HCT116 (cell line): ENCODE measurements around the gene RPS25. TPM values are rescaled to one million over a fixed set of nuclear protein-coding genes. Genes with fewer than 3 reads are reported as not detected.

ENCODE experiments used
- ATAC-seq: fragments of 200-7000 bp; cut with Tn5 transposase; 2 replicates; pipeline ENCODE4 v1.9.1; 2020; ENCODE audit warnings: mild to moderate bottlenecking, moderate library complexity
- BruUV-seq: library from RNA; stranded (reverse); fragments of 400-500 nt; replicated peaks from 2 replicates; lab custom pipeline; 2021; lab: Mats Ljungman, UMichigan
- CTCF ChIA-PET: fragments of 300-600 bp; sonication (Branson Sonifier 250); formaldehyde crosslinking; loops from one replicate; lab custom pipeline; 2021; ENCODE audit warnings: antibody characterized with exemption; lab: Charles Lee
- POLR2A ChIA-PET: fragments of 300-600, 350-600 bp; sonication (Branson Sonifier 250); formaldehyde crosslinking; loops from one replicate; lab custom pipeline; 2021; ENCODE audit warnings: antibody characterized with exemption; lab: Charles Lee
- RAD21 ChIA-PET, 2 experiments: fragments of 300-600 bp; sonication (Branson Sonifier 250); formaldehyde crosslinking; loops; one replicate each; lab custom pipeline; 2023; ENCODE audit warnings: low total read pairs in 2 of 2; ENCODE audit not compliant: uncharacterized antibody in 2 of 2, unreplicated experiment in 2 of 2, low non-redundant PET in 1 of 2; lab: Charles Lee
- DNase-seq: peaks from one replicate; pipeline ENCODE4 v3.0.0-alpha.2; 2010; ENCODE audit warnings: low read depth, low spot score
- H2AFZ ChIP-seq: fragments of 200-600 bp; shearing (Covaris generic), sonication (generic); 2 replicates; pipeline ENCODE4 v1.6.1; 2017; ENCODE audit warnings: low read depth, mixed run types, mixed read lengths, antibody characterized with exemption, low read length; ENCODE audit not compliant: poor library complexity, severe bottlenecking
- H3K27ac ChIP-seq: 2 replicates; pipeline ENCODE4 v1.5.1; 2012; ENCODE audit warnings: low read depth, low read length
- H3K27me3 ChIP-seq: fragments of 200-600 bp; sonication (generic); 2 replicates; pipeline ENCODE4 v1.6.1; 2016; ENCODE audit warnings: mixed run types, low read length, mixed read lengths; ENCODE audit not compliant: insufficient read depth
- H3K36me3 ChIP-seq, 2 experiments: fragments of 200-500 bp in 1 of 2; fragments of 200-600 bp in 1 of 2; sonication (Bioruptor generic) in 1 of 2; sonication (generic) in 1 of 2; 2 replicates each; pipeline versions ENCODE4 v1.5.1 to v1.6.1; 2014 to 2016; ENCODE audit warnings: low read length in 2 of 2, inconsistent platforms in 1 of 2, mixed read lengths in 1 of 2, mixed run types in 1 of 2; ENCODE audit not compliant: insufficient read depth in 2 of 2, control insufficient read depth in 1 of 2
- H3K4me1 ChIP-seq, 2 experiments: fragments of 200-600 bp in 1 of 2; sonication (generic) in 1 of 2; 2 replicates each; pipeline versions ENCODE4 v1.5.1 to v1.6.1; 2012 to 2017; ENCODE audit warnings: low read length in 2 of 2, inconsistent platforms in 1 of 2, mild to moderate bottlenecking in 1 of 2, mixed read lengths in 1 of 2, mixed run types in 1 of 2, moderate library complexity in 1 of 2; ENCODE audit not compliant: insufficient read depth in 2 of 2, control insufficient read depth in 1 of 2
- H3K4me2 ChIP-seq: fragments of 200-600 bp; sonication (generic); 2 replicates; pipeline ENCODE4 v1.6.1; 2017; ENCODE audit warnings: mixed run types, low read length, mixed read lengths
- H3K4me3 ChIP-seq, 2 experiments: fragments of 200-600 bp in 1 of 2; sonication (generic) in 1 of 2; replicated peaks in 1 of 2; 2 replicates each; pipeline ENCODE4 v1.5.1; 2011 to 2016; ENCODE audit warnings: low read length in 2 of 2, control low read depth in 1 of 2, low read depth in 1 of 2, mild to moderate bottlenecking in 1 of 2, mixed read lengths in 1 of 2, mixed run types in 1 of 2
- H3K79me2 ChIP-seq: fragments of 200-600 bp; sonication (generic); 2 replicates; pipeline ENCODE4 v1.6.1; 2017; ENCODE audit warnings: mild to moderate bottlenecking, mixed run types, low read length, moderate library complexity, mixed read lengths; ENCODE audit not compliant: insufficient read depth
- H3K9ac ChIP-seq: fragments of 200-600 bp; sonication (generic); 2 replicates; pipeline ENCODE4 v1.6.1; 2016; ENCODE audit warnings: low read length, mixed read lengths
- H3K9me2 ChIP-seq: fragments of 200-600 bp; sonication (generic), shearing (Covaris generic); 2 replicates; pipeline ENCODE4 v1.6.1; 2017; ENCODE audit warnings: mixed run types, mild to moderate bottlenecking, moderate library complexity; ENCODE audit not compliant: insufficient read depth
- H3K9me3 ChIP-seq, 2 experiments: fragments of 200-500 bp in 1 of 2; fragments of 200-600 bp in 1 of 2; sonication (Bioruptor generic) in 1 of 2; sonication (generic) in 1 of 2; 2 replicates each; pipeline ENCODE4 v1.6.1; 2014 to 2017; ENCODE audit warnings: low read length in 2 of 2, mixed read lengths in 2 of 2, inconsistent platforms in 1 of 2, low read depth in 1 of 2, mild to moderate bottlenecking in 1 of 2, mixed run types in 1 of 2, moderate library complexity in 1 of 2; ENCODE audit not compliant: control insufficient read depth in 1 of 2, insufficient read depth in 1 of 2
- H4K20me1 ChIP-seq: fragments of 200-600 bp; sonication (generic), shearing (Covaris generic); 2 replicates; pipeline ENCODE4 v1.6.1; 2017; ENCODE audit warnings: mixed run types, mild to moderate bottlenecking, moderate library complexity; ENCODE audit not compliant: insufficient read depth
- ATF3 ChIP-seq: IDR thresholded peaks from 2 replicates; pipeline ENCODE4 v1.6.1; 2012
- CBX3 ChIP-seq: IDR thresholded peaks from 2 replicates; pipeline ENCODE4 v1.6.1; 2012; ENCODE audit warnings: low read depth
- CEBPB ChIP-seq: IDR thresholded peaks from 2 replicates; pipeline ENCODE4 v1.6.1; 2012; ENCODE audit warnings: low read depth
- CTCF ChIP-seq, 3 experiments: fragments of 200-600 bp in 1 of 3; sonication (generic) in 1 of 3; IDR thresholded peaks in 2 of 3; conservative IDR thresholded peaks in 1 of 3; 2 replicates each; pipeline ENCODE4 v1.5.1; 2012 to 2017; ENCODE audit warnings: low read depth in 2 of 3, low read length in 2 of 3, antibody characterized with exemption in 1 of 3, borderline replicate concordance in 1 of 3, control low read depth in 1 of 3, mild to moderate bottlenecking in 1 of 3, mixed read lengths in 1 of 3, mixed run types in 1 of 3, moderate library complexity in 1 of 3; ENCODE audit not compliant: insufficient read depth in 1 of 3
- EGR1 ChIP-seq: IDR thresholded peaks from 2 replicates; pipeline ENCODE4 v1.6.1; 2012; ENCODE audit warnings: low read depth
- ELF1 ChIP-seq: IDR thresholded peaks from 2 replicates; pipeline ENCODE4 v1.6.1; 2012; ENCODE audit warnings: low read depth, borderline replicate concordance
- EZH2 ChIP-seq: fragments of 200-600 bp; sonication (generic); IDR thresholded peaks from 2 replicates; pipeline ENCODE4 v1.6.1; 2017; ENCODE audit warnings: antibody characterized with exemption, mixed run types
- POLR2AphosphoS5 ChIP-seq: IDR thresholded peaks from 2 replicates; pipeline ENCODE4 v1.6.1; 2011; ENCODE audit warnings: mild to moderate bottlenecking, low read depth, low read length, moderate library complexity
- RAD21 ChIP-seq: IDR thresholded peaks from 2 replicates; pipeline ENCODE4 v1.6.1; 2012; ENCODE audit warnings: low read depth, mild to moderate bottlenecking
- REST ChIP-seq: IDR thresholded peaks from 2 replicates; pipeline ENCODE4 v1.6.1; 2012; ENCODE audit warnings: low read depth
- SIN3A ChIP-seq: IDR thresholded peaks from 2 replicates; pipeline ENCODE4 v1.6.1; 2012; ENCODE audit warnings: low read depth
- SP1 ChIP-seq: IDR thresholded peaks from 2 replicates; pipeline ENCODE4 v1.6.1; 2012; ENCODE audit warnings: low read depth
- TCF7L2 ChIP-seq: IDR thresholded peaks from 2 replicates; pipeline ENCODE4 v1.7.0; 2011; ENCODE audit warnings: borderline replicate concordance, inconsistent platforms; ENCODE audit not compliant: insufficient read depth, insufficient read length; ENCODE audit errors: extremely low read depth
- ZFX ChIP-seq: fragments of 450-650 bp; IDR thresholded peaks from 2 replicates; pipeline ENCODE4 v1.6.1; 2017
- ZNF274 ChIP-seq: fragments of 200-500 bp; sonication (Bioruptor generic); IDR thresholded peaks from 2 replicates; pipeline ENCODE4 v1.6.1; 2014; ENCODE audit warnings: mild to moderate bottlenecking, low read depth, low read length, inconsistent platforms
- intact Hi-C: fragments of 100-400 bp; cut with micrococcal nuclease; formaldehyde crosslinking; loops from 2 replicates; pipeline ENCODE4 v1.10.0; 2022
- total RNA-seq: library from RNA; stranded (reverse); gene quantifications from one replicate; pipeline ENCODE4 v1.2.1, GENCODE V29; 2021; ENCODE audit not compliant: unreplicated experiment
- TF ChIP-seq, protein P1 (sequence below): IDR thresholded peaks from 2 replicates; pipeline ENCODE4 v1.6.1; 2012

Gene RPS25
- total RNA-seq, 1 experiment from 2014 or later: 1,404 TPM

- TF ChIP-seq ZFX (no peak), TCF7L2 (no peak), ATF3 (no peak), EZH2 (no peak), SIN3A (no peak), CBX3 (no peak), EGR1 (no peak), ZNF274 (no peak), REST (no peak)
These were observed 24.8 kb upstream of the RPS25 start (continued) for GRCh38 chr11:119042927-119043326.

- TF ChIP-seq, protein P1, sequence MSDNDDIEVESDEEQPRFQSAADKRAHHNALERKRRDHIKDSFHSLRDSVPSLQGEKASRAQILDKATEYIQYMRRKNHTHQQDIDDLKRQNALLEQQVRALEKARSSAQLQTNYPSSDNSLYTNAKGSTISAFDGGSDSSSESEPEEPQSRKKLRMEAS: no peak
- no peak for TF ChIP-seq SP1
- no peak for TF ChIP-seq RAD21
- no peak for TF ChIP-seq CBX3
- TF ChIP-seq CTCF (IDR thresholded peaks at IDR 0.05 in 2 of 3, conservative IDR thresholded peaks at IDR 0.05 in 1 of 3; ENCODE audit: borderline replicate concordance in 1 of 3, insufficient read depth in 1 of 3, low read depth in 2 of 3, low read length in 2 of 3): no peak
- TF ChIP-seq ELF1: no peak
- TF ChIP-seq EZH2: no peak
- no peak for TF ChIP-seq POLR2AphosphoS5
- no peak for TF ChIP-seq CEBPB
- H3K9me2 ChIP-seq: no peaks in the 10 kb centered on the region
- H3K4me1 ChIP-seq: no peaks in the 10 kb centered on the region
- peaks cover 6 to 14% of the 10 kb centered on the region in 2 experiments for H3K36me3 ChIP-seq
- no peak overlapping the region for H2AFZ ChIP-seq
- no peaks in the 10 kb centered on the region for H4K20me1 ChIP-seq
- POLR2A ChIA-PET: interaction anchor here (0.7 kb wide), 1 partner anchor 9 kb away, joined by 3 read pairs; no protein-coding TSS in a partner anchor
- BruUV-seq: no TSS peak
- H3K9me3 ChIP-seq: no peaks in the 10 kb centered on the region
- no peak overlapping the region for H3K4me3 ChIP-seq
- no peak overlapping the region for H3K27ac ChIP-seq
- H3K79me2 ChIP-seq: no peaks in the 10 kb centered on the region
- CTCF ChIA-PET: interaction anchor here (1.2 kb wide), 1 partner anchor 10 kb away, joined by 3 read pairs; no protein-coding TSS in a partner anchor
- no peak overlapping the region for H3K4me2 ChIP-seq
- no peak overlapping the region for H3K9ac ChIP-seq
- ATAC-seq (no peak), DNase-seq (no peak)
- intact Hi-C loops: no loop called here
- H3K27me3 ChIP-seq: no peaks in the 10 kb centered on the region
- RAD21 ChIA-PET: no interaction called here
These were observed 23.8 kb upstream of the RPS25 start for GRCh38 chr11:119041821-119042514.
